A673 (cell line): ENCODE results near the gene RNF167.

Experiments
- EZH2 ChIP-seq: fragments of 200-600 bp; sonication (generic); IDR thresholded peaks from 2 replicates; pipeline ENCODE4 v1.6.1; 2017; ENCODE audit warnings: borderline replicate concordance, low read depth, mild to moderate bottlenecking, mixed read lengths, antibody characterized with exemption, low read length; ENCODE audit not compliant: poor library complexity, severe bottlenecking
- TF ChIP-seq, protein P1 (sequence below): fragments of 300-800, 200-600 bp; sonication (generic); conservative IDR thresholded peaks from 2 replicates; pipeline ENCODE4 v1.5.1; 2017; ENCODE audit warnings: low read depth, mild to moderate bottlenecking, antibody characterized with exemption, low read length, moderate library complexity, mixed read lengths

DNA sequence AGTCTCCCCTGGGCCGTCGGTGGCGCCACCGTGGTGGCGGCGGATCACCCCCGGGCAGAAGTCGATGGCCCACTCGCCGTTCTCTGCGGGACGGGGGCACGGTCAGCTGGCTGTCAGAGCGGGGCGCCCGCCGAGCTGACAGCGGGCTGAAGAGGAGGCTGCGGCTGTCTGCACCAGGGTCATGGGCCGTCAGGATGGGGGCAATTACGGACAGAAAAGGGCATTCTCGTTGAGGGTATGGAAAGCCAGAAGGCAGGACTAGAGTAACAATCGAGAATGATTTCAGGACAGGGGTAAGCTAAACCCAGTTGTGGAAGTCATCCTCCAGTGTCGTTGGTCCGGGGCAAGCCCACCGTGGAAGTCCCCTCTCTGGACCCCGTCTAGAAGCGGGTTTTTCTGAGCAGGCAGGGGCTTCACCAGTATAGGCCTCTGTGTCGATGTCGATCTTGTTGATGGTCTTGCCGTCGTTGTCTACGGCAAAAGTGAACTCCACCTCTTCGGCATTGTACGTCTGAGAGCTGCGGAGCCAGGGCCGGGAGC is 38.9 kb upstream of the RNF167 start:
- TF ChIP-seq, protein P1, sequence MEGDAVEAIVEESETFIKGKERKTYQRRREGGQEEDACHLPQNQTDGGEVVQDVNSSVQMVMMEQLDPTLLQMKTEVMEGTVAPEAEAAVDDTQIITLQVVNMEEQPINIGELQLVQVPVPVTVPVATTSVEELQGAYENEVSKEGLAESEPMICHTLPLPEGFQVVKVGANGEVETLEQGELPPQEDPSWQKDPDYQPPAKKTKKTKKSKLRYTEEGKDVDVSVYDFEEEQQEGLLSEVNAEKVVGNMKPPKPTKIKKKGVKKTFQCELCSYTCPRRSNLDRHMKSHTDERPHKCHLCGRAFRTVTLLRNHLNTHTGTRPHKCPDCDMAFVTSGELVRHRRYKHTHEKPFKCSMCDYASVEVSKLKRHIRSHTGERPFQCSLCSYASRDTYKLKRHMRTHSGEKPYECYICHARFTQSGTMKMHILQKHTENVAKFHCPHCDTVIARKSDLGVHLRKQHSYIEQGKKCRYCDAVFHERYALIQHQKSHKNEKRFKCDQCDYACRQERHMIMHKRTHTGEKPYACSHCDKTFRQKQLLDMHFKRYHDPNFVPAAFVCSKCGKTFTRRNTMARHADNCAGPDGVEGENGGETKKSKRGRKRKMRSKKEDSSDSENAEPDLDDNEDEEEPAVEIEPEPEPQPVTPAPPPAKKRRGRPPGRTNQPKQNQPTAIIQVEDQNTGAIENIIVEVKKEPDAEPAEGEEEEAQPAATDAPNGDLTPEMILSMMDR, result no peak
- TF ChIP-seq EZH2, result no peak
